GM21423 (cell line): Measurements from ENCODE around the gene VKORC1L1.
"Not testable (repeated sequence)": the region's sequence is repeated elsewhere in the genome, so short reads cannot be mapped to it uniquely, and the experiment has no call there.

Experiments
- ATAC-seq: cut with Tn5 transposase; IDR thresholded peaks from one replicate; pipeline ENCODE4 v1.9.1; 2021; ENCODE audit warnings: mild to moderate bottlenecking, moderate library complexity; ENCODE audit not compliant: unreplicated experiment

Gene VKORC1L1

DNA sequence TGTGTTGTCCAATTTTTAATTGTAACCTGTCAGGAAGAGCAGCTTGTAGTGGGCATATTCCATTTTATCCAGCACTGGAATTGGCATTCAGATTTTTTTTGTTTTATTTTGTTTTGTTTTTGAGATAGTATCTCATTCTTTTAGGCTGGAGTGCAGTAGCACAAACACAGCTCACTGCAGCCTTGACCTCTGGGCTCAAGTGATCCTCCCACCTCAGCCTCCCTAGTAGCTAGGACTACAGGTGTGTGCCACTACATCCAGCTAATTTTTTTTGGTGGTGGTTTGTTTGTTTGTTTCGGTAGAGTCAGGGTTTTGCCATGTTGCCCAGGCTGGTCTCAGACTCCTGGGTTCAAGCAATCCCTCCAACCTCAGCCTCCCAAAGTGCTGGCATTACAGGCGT lies 64.4 kb downstream of the VKORC1L1 start:
- no peak for ATAC-seq

DNA sequence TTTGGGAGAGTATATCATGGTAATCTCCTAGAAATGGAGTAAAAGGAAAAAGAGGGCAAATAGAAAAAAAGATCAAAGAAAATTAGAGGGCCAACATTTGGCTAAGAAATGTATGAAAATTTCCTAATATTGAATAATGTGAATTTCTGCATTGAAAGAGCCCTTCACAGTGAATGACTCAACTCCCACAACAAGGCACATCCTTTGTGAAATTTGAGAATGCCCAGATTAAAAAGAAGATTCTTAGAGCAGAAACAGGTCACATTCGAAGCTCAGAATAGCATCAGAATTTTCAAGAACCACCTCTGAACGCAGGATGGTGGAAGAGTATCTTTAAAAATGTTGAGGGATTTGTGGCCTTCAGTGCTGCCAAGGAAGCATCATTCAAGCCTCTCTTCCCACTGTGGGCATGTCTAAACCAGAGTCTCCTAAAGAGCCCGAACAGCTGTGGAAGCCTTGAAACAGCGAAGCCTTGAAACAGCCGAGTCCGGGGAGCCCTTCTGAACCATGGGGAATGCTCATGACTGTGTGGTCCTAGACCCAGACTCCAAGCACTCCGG lies 65.5 kb downstream of the VKORC1L1 start:
- ATAC-seq = no peak

DNA sequence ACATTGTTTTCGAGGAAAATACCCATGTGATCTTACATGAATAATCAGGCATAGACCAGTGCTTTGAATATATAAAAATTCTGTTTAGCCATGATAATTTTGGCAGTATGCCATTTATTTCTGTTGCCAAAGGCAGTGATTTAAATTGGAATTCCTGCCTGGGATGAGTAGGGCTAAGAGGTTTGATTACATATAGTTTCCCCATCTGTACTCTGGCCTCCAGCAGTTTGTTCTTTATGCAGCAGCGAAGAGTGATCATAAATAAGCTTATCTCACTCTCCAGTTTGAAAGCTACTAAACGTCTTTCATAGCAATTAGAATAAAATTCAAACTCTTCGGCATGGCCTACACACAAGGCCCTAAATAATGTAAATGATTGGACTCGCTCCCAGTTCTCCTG lies 72.9 kb downstream of the VKORC1L1 start:
- ATAC-seq = not testable (repeated sequence)

DNA sequence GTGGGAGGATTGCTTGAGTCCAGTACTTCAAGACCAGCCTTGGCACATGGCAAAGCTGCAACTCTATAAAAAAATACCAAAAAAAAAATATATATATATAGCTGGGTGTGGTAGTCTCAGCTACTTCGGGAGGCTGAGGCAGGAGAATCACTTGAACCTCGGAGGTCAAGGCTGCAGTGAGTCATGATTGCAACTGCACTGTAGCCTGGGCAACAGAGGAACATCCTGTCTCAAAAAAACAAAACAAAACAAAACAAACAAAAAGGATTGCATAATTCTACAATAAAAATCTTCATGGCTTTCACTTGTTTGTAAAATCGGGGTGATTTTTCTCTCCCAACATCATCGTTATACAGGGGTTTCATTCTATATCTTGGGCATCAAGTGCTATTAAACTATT lies 74.0 kb downstream of the VKORC1L1 start:
- no peak for ATAC-seq

DNA sequence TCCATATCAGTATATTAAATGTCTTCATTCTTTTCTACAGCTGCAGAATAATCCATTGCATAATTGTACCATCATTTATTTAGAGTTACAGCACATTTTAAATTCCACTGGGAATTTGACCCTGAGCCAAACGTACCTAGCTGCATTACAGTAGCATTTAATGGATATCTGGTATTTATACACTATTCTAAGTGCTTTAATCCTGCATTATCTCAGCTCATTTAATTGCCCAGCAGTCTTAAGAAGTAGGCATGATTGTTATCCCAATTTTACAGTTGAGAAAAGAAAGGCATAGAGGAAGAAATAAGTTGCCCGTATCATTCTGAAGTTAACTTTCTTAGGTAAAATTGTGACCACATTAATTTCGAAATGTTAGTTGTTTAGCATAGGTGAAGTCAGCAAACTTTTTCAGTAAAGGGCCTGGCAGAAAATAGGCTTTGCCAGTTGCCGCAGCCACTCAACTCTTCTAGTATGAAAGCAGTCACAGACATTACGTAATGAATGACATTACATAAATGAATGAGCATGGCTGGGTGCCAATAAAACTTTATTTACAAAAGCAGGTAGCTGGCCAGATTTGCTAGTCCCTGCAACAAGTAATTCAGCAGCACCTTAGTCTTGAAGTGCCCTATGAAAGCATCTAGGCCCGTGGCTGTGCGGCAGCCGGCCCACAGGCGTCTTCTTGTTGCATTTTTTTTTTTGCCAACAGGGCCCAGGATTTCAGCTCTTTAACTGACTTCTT lies 79.1 kb downstream of the VKORC1L1 start:
- ATAC-seq = no peak

DNA sequence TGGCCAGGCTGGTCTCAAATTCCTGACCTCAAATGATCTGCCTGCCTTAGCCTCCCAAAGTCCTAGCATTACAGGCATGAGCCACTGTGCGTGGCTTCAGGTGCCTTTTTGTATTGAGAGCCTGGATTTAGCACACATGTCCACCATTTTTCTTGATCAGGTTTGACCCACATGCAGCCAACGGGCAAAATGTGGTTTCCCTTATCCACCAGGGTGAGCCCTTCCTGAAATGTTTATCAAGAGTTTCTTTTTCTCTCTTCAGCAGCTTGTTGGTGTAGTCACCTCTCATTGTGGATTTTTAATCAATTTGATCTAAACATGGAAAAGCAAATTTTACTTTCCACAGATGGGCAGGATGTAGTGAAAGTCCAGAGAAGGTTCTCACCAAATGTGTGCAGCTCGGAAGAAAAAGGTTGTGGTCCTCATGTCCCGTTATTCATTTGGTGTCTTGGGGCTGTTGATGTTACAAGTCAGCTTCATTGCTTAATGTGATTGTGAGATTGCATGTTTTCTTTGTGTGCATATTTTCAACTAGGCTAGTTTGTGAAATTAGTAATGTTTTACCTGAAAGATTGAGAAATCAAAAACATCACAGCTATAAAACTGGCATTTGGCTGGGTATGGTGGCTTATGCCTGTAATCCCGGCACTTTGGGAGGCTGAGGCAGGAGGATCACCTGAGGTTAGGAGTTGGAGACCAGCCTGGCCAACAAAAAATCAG lies 80.3 kb downstream of the VKORC1L1 start:
- ATAC-seq = no peak

DNA sequence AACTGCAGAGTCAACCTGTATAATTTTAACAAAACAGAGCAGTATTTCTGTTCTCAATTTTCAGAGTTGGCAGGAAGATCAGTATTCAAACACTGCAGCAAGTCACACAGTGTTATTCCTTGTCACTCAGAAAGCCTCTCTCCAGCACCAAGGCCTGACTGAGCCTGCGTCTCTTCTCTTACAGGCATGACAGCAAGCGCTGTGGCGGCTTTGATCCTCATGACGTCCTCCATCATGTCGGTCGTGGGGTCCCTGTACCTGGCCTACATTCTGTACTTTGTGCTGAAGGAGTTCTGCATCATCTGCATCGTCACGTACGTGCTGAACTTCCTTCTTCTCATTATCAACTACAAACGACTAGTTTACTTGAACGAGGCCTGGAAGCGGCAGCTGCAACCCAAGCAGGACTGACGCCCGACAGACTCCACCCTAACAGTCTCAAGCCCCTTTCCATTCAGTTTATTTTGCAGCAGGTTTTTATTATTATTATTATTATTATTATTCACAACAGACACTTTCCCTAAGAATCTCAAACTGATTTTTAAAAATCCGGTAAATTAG lies 81.1 kb downstream of the VKORC1L1 start:
- ATAC-seq = no peak

DNA sequence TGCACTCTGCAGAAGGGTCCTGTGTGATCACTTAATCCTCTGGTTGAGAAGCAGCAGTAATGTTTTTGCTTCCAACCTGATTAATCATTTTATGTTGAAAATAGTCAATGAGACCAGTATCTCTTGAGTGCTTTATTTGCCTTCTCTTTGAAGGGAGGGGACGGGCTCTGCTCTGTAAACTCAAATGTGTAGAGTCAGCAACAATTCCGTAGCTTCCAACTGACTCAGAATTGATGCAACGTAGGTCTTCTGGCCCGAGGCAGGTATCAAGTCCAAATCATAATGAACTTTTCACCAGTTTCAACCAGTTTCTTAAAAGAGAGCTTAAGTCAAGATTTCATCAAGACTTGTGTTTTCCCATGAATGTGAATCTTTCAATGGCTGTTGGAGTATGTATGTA lies 82.8 kb downstream of the VKORC1L1 start:
- ATAC-seq = no peak

DNA sequence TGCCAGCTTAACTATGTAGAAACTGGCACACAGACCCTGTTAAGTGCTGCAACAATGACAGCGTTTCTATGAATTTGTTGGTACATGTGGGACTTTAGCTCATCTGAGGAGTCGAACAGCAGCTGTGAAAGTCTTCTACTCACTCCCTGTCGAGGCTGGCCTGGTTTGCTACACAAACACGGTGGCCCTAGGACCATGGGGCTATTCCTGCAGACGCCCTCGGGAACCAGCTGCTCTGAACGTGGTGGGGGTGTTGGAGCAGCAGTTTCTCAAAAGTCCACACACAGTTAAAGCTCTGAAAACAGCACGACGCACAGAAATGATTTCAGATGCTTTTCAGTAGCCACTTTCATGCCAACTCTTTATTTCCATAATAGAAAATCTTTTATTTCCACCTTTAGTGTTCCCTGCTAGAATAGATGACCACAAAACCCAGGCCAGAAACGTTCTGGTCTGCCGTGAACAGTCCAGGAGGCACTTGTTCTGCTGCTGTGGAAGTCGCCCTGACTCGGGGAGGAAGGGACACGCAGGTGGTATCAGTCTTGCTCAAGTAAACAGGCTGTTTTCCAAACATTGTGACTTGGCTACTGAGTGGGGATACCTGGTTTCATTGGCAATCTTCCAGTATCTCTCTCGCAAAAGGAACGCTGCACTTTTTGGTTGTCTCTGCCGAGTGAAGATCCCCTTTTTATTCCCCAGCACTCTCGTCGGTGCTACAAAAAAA lies 87.6 kb downstream of the VKORC1L1 start:
- ATAC-seq = no peak

DNA sequence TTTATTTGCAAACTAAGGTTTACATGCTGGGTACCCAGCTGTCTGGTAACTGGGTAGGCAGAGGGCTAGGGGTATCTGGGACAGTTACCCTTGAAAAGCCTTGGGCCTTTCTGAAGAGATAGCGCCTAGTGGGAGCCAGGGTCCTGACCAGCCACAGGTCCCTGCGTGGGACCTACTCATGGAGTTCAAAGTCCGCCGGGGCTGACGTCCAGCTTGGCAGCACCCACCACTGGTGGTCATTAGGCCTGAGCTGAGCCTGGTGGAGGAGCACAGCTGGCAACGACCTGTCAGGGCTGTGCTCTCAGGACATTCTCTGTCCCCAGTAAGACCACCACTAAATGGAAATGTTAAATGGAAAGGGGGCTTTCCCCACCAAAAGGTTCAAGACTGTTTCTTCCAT lies 89.2 kb downstream of the VKORC1L1 start:
- ATAC-seq = no peak

DNA sequence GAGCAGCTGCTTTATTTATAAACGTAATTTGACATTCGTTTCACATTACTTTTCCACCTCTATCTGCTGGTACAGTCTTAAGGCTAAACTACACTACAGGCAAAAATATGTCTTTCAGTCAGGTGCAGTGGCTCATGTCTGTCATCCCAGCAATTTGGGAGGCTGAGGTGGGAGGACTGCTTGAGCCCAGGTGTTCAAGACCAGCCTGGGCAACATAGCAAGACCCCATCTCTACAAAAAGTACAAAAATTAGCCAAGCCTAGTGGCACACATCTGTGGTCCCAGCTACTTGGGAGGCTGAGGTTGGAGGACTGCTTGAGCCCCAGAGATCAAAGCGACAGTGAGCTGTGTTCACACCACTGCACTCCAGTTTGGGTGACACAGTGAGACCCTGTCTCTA lies 91.8 kb downstream of the VKORC1L1 start:
- not testable (repeated sequence) for ATAC-seq

DNA sequence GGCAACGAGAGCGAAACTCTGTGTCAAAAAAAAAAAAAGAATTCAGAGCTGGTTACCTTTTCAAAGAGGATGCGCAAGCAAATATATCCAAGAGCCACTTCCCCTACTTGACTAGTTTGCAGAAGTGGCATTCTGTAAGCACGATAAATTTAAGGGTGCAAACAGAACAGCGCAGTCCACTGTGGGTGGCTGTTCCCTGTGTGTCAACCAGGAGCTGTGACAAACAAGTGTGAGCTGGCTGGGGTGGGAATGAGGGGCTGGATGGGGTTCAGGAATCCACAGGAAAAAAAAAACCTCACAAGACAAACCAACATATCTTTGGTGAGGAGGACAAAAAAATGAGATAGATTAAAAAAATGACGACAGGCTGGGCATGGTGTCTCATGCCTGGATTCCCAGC lies 93.3 kb downstream of the VKORC1L1 start:
- ATAC-seq = no peak

DNA sequence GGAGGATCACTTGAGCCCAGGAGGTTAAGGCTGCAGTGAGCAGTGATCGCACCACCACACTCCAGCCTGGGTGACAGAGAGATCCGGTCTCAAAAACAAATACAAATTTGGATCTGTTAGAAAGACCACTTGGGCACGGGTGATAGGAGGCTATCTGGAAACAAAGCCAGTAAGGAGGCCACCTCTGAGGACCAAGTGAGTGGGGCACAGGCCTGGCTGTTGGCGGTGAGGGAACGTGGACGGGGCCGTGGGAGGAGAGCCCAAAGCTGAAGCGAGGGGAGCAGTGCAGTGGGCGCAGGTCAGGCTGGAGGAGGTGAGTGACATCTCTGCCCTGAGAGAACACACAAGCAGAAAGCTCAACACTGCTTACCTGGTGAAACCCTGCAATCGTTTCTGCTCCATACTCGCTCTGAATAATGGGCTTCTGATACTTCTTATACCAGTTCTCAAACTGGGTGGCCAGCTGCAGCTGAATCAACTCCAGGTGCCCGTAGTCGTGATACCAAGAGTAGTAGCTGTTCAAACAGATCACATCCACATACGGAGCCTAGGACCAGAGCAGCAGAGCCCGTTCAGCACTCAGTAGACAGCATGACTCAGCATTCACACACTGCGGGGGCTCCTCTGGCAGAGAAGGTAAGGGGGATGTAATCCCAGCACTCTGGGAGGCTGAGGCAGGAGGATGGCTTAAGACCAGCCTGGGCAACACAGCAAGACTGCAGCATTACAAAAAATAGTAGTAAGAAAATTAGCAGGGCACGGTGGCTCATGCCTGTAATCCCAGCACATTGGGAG lies 94.7 kb downstream of the VKORC1L1 start:
- no peak for ATAC-seq

DNA sequence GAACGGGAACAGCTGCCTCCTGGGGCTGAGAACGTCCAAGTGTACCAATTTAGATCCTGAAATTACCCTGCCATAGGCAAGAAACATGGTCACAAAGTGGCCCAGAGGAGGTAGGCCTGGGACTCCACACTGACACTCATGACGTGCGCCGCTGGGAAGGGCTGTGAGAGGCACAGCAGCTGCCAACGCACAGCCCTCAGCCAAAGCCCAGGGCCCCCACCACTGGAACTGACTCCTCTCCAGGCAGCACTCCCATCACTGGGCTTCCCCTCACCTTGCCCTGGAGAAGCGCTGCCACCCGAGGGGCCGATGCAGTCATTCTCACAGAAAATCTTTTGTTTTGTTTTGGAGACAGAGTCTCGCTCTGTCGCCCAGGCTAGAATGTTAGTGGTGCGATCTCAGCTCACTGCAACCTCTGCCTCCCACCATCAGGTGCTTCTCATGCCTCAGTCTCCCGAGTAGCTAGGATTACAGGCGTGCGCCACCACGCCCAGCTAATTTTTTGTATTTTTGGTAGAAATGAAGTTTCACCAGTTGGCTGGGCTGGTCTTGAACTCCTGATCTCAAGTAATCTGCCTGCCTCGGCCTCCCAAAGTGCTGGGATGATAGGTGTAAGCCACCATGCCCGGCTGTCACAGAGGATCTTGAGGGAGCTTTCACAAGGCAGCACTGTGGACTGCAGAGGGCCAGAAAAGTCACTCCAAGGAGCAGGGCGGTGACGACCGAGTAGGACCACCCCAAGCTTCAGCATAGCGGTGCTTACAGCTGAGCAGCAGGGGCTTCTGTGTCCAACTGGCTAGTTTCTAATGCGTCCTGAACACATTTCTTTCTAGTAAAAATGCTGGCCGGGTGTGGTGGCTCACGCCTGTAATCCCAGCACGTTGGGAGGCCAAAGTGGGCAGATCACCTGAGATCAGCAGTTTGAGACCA lies 95.6 kb downstream of the VKORC1L1 start:
- ATAC-seq = no peak

DNA sequence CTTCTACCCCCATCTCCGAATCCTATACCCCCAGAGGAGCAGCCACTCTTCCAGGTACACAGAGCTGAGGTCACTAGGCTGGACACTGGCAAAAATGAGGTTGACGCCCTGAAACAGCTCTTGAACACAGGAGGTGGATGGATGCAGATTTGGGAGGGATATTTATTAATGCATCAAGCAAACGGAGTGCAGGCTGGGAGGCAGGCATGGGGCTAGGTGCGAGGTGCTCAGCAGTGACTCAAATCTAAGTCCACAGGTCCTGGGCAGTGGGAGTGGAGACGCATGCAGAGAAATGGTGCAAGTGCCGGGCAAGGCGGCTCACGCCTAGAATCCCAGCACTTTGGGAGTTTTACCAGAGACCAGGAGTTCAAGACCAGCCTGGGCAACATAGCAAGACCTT lies 98.1 kb downstream of the VKORC1L1 start:
- ATAC-seq = no peak

DNA sequence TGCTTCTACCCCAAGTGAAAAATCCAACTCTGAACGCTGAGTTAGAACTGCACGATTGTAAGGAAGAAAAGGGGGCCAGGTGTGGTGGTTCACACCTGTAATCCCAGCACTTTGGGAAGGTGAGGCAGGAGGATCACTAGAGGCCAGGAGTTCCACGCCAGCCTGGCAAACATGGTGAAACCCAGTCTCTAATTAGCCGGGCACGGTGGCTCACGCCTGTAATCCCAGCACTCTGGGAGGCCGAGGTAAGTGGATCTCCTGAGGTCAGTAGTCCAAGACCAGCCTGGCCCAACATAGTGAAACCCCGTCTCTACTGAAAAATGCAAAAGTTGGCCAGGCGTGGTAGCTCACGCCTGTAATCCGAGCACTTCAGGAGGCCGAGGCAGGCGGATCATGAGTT lies 100.1 kb downstream of the VKORC1L1 start:
- no peak for ATAC-seq

DNA sequence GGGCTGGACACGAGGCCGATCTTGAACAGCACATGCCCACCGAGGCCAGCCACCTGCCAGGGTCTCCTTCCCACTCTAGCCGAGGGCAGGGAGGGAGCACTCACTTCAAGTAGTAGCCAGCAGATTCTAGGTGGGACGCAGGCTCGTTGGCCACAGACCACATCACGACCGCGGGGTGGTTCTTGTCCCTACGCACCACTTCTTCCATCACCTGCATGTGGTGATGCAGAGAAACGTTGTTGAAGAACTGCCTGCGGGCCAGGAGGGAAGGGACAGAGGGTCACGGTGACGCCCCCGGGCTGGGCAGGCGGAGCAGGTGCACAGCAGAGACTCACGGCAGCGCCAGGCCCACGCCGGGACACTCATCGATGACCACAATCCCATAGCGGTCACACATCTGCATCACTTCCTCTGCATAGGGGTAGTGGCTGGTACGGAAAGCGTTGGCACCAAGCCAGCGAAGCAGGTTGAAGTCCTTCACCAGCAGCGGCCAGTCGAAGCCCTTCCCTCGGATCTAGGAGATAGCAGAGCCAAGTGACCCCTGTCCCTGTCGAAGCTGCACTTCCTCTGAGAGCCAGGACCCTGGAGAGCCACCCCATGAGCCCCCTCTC lies 101.4 kb downstream of the VKORC1L1 start:
- ATAC-seq = no peak

DNA sequence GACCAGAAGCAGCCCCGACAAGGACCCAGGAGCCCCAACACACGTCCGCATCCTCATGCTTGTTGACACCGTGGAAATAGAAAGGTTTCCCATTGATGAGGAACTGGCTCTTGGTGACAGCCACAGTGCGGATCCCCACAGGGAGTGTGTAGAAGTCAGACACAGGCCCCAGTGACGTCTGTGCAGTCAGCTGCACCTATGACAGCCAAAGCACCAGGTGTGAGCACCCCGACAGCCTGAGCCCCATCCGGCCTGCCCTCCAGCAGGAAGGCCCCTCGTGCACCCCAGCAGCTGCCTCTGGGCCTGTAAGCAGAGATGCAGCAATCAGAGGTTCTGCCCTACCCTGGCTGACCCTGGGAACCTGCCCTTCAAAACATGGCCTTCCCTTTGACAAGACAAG lies 102.0 kb downstream of the VKORC1L1 start:
- no peak for ATAC-seq

DNA sequence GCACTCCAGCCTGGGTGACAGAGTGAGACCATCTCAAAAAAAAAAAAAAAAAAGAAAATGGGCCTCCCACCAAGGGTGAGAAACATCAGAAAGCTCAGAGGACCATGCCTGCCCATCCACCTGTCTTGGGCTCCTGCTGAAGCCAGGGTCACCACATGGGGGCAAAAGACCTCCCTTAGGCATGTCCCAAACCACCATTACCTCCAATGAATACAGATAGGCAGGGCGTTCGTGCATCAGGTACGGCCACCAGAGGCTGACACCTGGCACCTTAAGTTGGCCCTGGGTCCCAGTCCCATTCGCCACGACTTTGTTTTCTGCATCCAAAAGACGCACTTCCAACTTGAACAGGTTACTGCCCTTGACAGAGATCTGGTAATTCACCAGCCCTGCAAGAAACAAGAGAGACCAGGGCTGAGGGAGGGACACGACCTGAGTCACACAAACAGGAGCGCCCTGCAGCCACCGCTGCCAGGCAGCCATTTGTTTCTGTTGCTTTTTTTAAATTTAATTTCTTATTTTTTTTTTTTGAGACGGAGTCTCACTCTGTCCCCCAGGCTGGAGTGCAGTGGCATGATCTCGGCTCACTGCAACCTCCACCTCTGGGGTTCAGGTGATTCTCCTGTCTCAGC lies 103.1 kb downstream of the VKORC1L1 start:
- no peak for ATAC-seq
